ENCODE data around the gene ARHGAP19.

Gene ARHGAP19

DNA sequence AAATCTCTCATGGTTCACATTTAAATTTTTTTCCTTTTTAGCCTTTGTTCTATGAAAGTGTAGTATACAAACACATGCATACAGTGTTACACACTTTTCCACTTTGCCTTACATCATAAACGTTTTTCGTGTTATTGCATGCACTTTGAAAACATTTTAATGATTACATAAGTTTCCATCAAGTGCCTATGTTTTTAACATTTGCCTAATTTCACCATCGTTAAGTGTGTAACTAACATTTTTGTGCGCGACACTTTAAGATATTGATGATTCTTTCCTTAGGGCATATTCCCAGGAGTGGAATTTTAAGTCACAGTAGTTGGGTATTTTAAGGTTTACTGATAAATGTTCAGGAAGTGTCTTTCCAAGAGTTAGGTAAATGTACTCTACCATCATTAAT lies 43.6 kb upstream of the ARHGAP19 start:
- H3K27me3 ChIP-seq (replicated peaks) = peaks cover 16% of the 10 kb centered on the region
- no peak for DNase-seq
- in situ Hi-C loops (cut with HindIII; ENCODE audit: low pct_ligation_motif_present, low sequenced_read_pairs) = no loop called here
- H3K36me3 ChIP-seq (replicated peaks) = no peaks in the 10 kb centered on the region
- TF ChIP-seq, protein P1, sequence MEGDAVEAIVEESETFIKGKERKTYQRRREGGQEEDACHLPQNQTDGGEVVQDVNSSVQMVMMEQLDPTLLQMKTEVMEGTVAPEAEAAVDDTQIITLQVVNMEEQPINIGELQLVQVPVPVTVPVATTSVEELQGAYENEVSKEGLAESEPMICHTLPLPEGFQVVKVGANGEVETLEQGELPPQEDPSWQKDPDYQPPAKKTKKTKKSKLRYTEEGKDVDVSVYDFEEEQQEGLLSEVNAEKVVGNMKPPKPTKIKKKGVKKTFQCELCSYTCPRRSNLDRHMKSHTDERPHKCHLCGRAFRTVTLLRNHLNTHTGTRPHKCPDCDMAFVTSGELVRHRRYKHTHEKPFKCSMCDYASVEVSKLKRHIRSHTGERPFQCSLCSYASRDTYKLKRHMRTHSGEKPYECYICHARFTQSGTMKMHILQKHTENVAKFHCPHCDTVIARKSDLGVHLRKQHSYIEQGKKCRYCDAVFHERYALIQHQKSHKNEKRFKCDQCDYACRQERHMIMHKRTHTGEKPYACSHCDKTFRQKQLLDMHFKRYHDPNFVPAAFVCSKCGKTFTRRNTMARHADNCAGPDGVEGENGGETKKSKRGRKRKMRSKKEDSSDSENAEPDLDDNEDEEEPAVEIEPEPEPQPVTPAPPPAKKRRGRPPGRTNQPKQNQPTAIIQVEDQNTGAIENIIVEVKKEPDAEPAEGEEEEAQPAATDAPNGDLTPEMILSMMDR (IDR thresholded peaks at IDR 0.05; ENCODE audit: low read depth, low read length, missing control alignments) = no peak
- no peak overlapping the region for H3K4me3 ChIP-seq (ENCODE audit: low read depth, low read length)
- no peak overlapping the region for H3K27ac ChIP-seq

DNA sequence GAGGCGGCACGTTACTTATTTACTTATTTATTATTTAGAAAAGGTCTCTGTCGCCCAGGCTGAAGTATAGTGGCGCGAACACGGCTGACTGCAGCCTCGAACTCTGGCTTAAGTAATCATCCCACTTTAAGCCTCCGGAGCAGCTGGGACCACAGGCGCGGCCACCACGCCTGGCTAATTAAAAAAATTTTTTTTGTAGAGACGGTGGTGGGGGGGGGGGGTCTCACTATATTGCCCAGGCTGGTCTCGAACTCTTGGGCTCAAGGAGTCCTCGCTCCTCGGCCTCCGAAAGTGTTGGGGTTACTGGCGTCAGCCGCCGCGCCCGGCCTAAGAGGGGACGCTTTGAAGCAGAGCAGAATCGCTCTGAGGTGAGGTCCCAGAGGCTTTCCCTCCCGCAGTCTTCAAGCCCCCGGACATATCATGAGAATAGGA lies 42.8 kb upstream of the ARHGAP19 start:
- in situ Hi-C loops (cut with HindIII; ENCODE audit: low pct_ligation_motif_present, low sequenced_read_pairs) = no loop called here
- Histone ChIP-seq H3K36me3 (replicated peaks) (no peaks in the 10 kb centered on the region), H3K27ac (peak overlapping the region; percentile 100), H3K4me3 (ENCODE audit: low read depth, low read length) (peak overlapping the region; percentile 69), H3K27me3 (replicated peaks) (peaks cover 16% of the 10 kb centered on the region)
- TF ChIP-seq, protein P1 (IDR thresholded peaks at IDR 0.05; ENCODE audit: low read depth, low read length, missing control alignments) = no peak
- DNase-seq = no peak

DNA sequence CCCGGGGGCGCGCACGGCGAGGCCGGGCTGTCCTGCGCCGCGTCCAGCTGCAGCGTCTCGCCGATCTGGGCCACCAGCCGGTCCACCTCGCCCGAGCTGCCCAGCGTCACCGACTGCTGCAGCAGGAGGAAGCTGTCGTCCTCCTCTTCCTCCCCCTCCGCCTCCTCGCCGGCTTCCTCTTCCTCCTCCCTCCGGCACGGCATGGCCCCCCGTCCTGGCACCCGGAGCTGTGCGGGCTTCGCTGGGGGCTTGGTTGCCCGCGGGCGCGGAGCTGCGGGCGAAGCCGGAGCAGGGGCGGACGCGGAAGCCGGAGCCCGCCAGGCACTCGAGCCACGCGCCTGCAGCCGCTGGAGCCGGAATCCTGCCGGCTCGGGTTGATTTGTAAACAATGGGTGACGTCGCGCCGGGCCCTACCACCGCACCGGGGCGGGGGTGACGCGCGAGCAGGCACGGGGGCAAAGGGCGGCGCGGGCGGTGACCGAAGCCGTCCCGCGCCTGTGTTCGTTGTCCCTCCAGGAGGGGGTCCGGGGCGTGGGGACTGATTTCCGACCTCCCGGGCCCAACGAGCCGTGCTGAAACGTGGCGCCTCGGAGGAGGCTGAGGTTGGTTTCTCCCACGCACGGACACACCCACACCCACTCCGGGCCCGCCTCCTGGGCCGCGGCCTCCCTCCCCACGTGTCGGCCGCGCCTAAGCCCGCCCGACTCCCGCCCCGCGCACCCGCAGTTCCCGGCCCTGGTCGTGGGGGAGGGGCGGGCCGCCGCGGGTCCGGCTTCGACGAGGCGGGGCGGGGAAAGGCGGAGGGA lies 42.1 kb upstream of the ARHGAP19 start, which contains the start of gene FRAT2:
FRAT2 (minus strand) TSS at position 360 of the 806 bp plus-strand sequence; CDS start at position 203, 157 bp downstream.
- in situ Hi-C loops (cut with HindIII; ENCODE audit: low pct_ligation_motif_present, low sequenced_read_pairs) = no loop called here
- Histone ChIP-seq H3K27me3 (replicated peaks) (peaks cover 16% of the 10 kb centered on the region), H3K27ac (peak within 1 kb of the TSS; percentile 100), H3K36me3 (replicated peaks) (no peaks in the 10 kb centered on the region), H3K4me3 (ENCODE audit: low read depth, low read length) (peak within 1 kb of the TSS; percentile 69)
- TF ChIP-seq, protein P1 (IDR thresholded peaks at IDR 0.05; ENCODE audit: low read depth, low read length, missing control alignments) = no peak
- peak; percentile 79 for DNase-seq

DNA sequence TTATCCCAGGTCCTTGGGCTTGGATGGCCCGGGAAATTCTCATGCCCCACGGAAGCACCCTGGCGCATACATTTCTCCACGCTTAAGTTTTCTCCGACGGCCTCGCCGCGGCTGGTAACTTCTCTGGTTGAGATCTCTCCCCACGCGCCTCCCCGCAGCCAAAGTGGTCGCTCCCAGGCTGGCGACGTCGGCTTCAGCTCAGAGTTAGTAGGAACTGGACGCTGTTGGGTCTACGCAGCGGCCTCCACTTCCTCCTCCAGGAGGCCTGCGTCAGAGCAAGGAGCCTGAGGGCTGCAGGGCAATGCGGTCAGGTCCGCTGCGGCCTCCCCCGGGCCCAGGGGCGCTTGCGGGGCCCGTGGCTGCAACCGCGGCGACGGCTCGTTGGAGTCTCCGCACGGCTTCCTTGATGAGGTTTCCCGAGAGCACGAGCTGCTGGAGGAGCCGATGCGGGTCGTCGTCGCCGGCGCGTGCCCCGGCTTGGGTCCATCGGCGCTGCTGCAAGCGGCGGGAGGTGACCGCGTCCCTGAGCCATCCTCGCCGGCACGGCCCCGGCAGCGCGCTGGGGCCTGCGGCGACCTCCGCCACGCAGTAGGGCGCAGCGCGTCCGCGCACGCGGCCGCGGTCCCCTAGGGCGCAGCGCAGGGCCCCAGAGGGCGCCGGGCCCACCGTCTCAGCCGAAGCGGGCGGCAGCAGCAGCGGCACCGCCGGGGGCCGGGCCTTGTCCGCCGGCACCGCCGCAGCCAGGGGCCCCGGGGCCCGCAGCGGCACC lies 41.3 kb upstream of the ARHGAP19 start:
- DNase-seq = peak; percentile 38
- Histone ChIP-seq H3K4me3 (ENCODE audit: low read depth, low read length) (peak overlapping the region; percentile 69), H3K27ac (no peak overlapping the region), H3K36me3 (replicated peaks) (no peaks in the 10 kb centered on the region), H3K27me3 (replicated peaks) (peaks cover 16% of the 10 kb centered on the region)
- in situ Hi-C loops (cut with HindIII; ENCODE audit: low pct_ligation_motif_present, low sequenced_read_pairs) = no loop called here
- TF ChIP-seq, protein P1 (IDR thresholded peaks at IDR 0.05; ENCODE audit: low read depth, low read length, missing control alignments) = no peak

DNA sequence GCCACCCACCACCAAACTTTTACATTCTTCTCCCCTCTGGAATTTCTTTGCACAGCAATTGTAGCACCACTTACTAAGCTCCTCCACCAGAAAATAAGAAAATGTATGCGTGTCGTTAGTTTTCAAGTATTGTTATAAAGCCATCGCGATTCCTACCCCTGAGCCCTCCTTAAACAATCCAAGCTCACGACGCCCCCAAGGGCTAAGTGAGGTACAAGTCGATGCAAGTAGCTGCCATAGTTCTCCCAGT lies 40.8 kb upstream of the ARHGAP19 start:
- in situ Hi-C loops (cut with HindIII; ENCODE audit: low pct_ligation_motif_present, low sequenced_read_pairs) = no loop called here
- TF ChIP-seq, protein P1 (IDR thresholded peaks at IDR 0.05; ENCODE audit: low read depth, low read length, missing control alignments) = peak; percentile 48
- peaks cover 16% of the 10 kb centered on the region for H3K27me3 ChIP-seq (replicated peaks)
- H3K27ac ChIP-seq = no peak overlapping the region
- DNase-seq = no peak
- H3K4me3 ChIP-seq (ENCODE audit: low read depth, low read length) = peak overlapping the region; percentile 69
- H3K36me3 ChIP-seq (replicated peaks) = no peaks in the 10 kb centered on the region
